Stimulated activated CD4-positive, alpha-beta T cell treated with anti-CD3 and anti-CD28 coated beads, Interleukin-15, amount 100 ng/mL, for 24 hours (primary cell): ENCODE results near the gene CHST5.

ENCODE experiments used
- DNase-seq: peaks from one replicate; pipeline ENCODE4 v3.0.0-alpha.2; 2020

CHST5 gene

DNA sequence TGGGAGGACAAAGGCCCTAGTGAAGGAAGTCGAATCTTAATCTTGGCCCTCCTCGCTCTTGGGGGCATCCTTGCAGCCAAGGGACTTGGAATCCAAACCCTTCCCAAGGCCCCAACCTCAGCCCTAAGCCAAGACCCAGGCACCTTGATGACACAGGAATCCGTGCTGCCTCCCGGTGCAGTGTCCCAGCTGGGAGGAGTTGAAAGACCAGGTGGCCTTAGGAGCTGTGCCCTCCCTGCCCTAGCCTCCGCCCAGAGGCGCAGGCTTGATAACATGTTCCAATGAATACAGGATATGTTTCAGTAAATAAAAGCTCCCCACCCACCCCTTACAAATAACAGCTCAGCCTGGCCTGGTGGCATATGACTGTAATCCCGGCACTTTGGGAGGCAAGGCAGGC, at the start of gene CHST5:
Gene CHST5, minus strand, starts transcription at position 208 of the 400 bp plus-strand sequence. CDS start 5,724 bp downstream, outside the sequence.
- DNase-seq, result no peak

- no peak for DNase-seq
Measured at GRCh38 chr16:75584108-75584507, 48.2 kb upstream of the CHST5 start.

DNA sequence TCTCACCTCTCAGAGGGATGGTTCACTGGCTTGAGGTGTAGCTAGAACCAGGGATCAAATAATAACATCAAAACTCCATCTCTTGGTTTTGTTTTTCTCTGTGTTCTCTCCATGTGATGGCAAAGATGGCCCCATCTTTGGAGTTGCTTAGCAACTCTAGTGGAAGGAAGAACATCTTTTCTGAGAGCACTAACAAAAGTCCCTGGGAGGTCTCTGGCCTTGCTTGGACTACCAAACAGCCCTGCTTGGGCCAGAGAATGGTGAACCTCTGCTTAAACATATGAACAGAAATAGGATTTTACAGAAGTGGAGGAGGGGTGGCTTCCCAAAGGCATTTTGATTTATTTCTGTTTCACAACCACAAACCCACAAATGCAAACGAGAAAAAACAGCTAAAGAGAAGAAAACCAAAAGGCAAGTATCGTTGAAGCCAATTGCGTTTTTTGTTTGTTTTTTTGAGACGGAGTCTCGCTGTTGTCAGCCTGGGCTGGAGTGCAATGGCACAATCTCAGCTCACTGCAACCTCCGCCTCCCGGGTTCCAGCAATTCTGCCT, 43.5 kb upstream of the CHST5 start:
- DNase-seq, result no peak

DNA sequence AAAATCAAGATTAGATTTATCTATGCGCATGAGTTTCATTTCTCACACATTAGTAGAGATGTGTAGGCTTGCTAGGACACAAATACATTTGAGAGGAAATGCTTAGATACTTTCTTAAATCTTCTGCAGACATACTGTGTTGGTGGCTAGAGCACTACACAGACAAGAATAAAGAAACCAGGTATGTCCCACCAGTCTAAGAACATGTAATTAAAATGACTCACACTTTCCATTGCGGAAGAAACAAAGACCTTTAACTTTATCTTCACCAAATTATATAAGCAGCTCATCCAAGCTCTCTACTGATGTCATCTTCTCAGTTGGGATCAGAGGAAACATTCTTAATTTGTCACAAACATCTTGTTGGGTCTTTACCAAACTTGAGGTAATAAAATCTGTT, 42.8 kb upstream of the CHST5 start:
- no peak for DNase-seq

- no peak for DNase-seq
Measured at GRCh38 chr16:75578212-75578611, 42.3 kb upstream of the CHST5 start.

DNA sequence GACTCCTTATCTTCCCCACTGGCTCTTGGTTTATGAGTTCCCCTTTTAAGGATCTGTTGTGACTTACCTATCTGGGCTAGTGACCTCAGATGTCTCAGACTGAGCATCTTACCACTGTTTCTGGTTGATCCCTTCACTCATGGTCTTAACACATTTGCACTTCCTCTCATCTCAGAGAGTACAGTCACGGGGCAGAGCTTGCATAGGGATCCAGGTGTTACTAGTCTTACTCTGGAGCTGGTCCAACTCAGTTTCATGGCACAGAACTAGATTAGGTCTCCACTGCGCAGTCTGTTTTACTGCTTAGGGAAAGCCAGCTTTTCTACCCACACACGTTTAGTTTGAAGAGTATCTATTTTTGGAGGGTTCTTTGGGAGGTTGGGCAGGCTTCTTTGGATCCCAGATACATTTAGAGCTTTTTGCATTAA, 40.5 kb upstream of the CHST5 start:
- DNase-seq, result no peak

GRCh38 chr16:75575958-75576357, 40.0 kb upstream of the CHST5 start:
- no peak for DNase-seq

DNA sequence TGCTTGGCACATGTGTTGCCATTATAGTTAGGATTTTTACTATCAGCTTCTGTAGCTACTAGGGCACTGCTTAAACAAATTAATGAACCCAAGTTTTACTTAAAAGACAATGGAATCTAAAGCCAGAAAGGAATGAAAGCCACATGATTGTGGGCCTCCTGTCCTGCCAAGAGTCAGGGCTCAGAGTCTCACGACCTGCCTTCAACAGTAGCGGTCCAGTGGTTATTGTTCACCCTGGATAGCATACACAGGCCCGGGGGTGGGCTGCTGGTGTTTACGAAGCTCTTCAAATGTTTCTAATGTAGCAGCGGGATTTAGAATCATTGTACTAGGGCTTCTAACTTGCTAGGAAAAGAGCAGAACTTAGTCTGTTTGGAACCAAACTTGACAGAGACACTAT, 38.0 kb upstream of the CHST5 start:
- DNase-seq, result no peak

- DNase-seq, result no peak
Measured at GRCh38 chr16:75572864-75573542, 37.1 kb upstream of the CHST5 start.

DNA sequence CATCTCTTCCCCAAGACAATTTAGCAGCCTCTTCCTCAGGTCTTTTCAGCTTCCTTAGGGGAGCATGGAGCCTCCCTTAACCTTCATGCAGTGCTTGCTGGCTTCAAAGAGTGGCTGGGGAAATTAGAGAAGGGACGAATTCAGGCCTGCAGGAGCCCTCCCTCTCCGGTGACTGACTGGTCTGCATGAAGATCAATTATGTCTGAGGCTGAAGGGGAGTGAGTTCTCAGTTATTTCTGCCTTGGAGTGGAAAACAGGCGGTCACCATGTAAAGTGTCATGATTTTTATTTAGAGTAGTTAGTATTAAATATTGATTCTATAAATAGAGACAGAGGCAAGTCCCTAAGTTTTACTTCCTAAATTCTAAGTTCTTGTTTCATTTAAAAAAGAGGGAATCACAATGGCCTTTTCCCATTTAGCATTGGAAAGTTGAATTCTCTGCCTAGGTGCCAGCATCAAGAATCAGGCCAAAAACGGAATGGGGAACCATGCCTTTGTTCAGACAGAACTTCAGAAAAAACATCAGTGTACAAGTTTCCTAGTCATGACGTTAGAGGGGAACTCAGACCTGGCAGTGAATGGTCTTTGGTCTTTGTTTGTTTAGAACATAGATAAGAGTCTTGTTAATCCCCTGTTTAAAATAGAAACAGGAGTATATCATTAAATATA, 34.6 kb upstream of the CHST5 start:
- DNase-seq, result no peak

DNA sequence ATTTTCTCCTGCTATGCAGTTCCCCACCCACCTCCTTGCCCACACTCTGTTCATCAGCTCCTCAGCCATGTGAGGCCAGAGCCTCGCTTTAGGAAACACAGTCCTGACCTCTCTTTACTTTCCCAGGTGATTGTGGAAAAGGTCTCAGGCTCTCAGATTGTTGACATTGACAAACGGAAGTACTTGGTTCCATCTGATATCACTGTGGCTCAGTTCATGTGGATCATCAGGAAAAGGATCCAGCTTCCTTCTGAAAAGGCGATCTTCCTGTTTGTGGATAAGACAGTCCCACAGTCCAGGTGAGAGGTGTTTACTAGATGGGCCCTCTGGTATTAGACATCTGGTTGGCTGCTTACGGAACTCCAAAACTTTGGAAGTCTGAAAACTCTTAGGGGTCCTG, 32.0 kb upstream of the CHST5 start:
- no peak for DNase-seq

- peak; percentile 32 for DNase-seq
Measured at GRCh38 chr16:75566758-75567255, 30.9 kb upstream of the CHST5 start.

GRCh38 chr16:75566040-75566757, 30.3 kb upstream of the CHST5 start, which contains the start of gene GABARAPL2:
TSS of gene GABARAPL2 (plus strand) at chr16:75566379. CDS start at chr16:75566487, 108 bp downstream.
- DNase-seq, result peak; percentile 92

DNA sequence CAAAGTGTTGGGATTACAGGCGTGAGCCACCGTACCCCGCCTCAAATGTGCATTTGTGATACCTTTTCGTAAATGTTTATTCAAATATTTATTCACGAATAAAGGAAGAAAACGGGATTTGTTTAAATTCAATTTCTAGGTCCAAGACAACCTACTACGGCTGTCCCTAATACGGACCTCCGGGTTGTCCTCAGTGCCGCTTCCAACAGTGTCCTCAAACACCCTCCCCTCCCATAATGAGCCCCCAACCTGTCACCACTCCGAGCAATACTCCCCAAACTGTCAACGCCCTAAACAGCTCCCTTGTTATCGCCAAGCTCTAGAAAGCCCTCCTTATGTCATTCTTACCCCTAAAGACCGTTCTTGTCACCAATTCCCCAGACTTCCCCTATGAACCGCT, 29.7 kb upstream of the CHST5 start:
- no peak for DNase-seq

DNA sequence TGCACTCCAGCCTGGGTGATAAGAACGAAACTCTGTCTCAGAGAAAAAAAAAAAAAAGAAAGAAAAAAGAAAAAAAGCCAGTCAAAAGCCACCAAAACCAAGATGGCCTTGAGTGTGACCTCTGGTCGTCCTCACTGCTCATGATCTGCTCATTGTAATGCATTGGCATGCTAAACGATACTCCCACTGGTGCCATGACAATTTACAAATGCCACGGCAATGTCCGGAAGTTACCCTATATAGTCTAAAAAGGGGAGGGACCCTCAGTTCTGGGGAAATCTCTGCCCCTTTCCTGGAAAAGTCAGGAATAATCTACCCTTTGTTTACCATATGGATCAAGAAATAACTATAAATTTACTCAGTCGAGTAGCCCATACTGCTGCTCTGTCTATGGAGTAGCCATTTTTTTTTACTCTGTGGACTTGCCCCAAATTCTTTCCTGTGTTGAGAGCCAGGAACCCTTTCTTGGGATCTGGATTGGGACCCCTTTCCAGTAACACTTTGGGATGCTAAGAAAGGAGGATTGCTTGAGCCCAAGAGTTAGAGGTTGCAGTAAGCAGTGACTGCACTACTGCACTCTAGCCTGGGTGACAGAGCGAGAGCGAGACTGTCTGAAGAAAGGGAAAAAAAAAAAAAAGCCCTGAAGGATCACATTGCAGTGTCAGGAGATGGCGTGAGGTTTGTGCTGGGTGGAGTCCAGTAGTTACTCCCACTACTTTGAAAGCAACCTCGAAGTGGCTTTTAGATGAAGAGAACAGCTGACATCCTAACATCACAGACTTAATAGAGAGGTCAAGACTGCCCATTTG, 23.9 kb upstream of the CHST5 start:
- no peak for DNase-seq

DNA sequence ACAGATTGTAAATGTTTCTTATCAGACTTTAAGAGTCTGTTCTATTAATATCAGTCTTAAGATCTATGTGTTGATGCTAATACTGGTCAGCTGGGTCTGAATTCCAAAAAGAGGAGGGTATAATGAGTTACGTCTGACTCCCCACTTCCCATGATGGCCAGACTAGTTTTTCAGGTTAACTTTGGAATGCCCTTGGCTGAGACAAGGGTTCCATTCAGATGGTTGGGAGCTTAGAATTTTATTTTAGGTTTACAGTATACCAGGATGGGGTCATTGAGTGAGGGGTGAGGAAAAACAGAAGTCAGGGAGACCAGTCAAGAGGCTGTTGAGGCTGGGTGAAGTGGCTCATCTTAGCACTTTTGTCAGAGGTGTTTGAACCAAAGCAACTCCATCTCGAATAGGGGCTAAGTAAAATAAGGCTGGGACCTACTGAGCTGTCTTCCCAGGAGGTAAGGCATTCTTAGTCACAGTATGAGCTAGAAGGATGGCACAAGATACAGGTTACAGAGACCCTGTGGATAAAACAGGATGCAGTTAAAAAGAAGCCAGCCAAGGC, 23.0 kb upstream of the CHST5 start:
- no peak for DNase-seq

DNA sequence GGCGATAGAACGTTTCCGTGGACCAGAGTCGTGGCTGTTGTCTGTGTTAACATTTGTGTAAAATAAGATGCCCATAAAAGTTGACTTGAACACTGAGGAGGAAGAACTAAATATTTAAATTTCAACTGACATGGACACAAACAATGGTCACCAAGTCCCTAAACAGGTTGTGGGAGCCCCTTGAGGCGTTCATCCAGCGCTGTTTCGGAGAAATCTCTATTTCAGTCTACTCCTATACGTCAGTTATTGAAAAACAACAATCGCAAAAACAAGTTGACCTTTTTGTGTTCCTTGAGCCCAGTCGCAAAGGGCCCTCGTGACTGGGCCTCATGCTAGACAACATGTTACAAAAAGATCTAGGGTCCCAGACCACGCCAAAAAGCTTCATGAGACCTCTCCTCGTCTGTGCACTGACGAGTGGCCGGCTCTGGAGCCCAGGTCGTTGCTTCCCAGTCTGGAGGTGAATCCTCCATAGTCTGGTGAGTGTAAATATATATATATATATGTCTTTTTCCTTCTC, 20.6 kb upstream of the CHST5 start:
- DNase-seq, result no peak

DNA sequence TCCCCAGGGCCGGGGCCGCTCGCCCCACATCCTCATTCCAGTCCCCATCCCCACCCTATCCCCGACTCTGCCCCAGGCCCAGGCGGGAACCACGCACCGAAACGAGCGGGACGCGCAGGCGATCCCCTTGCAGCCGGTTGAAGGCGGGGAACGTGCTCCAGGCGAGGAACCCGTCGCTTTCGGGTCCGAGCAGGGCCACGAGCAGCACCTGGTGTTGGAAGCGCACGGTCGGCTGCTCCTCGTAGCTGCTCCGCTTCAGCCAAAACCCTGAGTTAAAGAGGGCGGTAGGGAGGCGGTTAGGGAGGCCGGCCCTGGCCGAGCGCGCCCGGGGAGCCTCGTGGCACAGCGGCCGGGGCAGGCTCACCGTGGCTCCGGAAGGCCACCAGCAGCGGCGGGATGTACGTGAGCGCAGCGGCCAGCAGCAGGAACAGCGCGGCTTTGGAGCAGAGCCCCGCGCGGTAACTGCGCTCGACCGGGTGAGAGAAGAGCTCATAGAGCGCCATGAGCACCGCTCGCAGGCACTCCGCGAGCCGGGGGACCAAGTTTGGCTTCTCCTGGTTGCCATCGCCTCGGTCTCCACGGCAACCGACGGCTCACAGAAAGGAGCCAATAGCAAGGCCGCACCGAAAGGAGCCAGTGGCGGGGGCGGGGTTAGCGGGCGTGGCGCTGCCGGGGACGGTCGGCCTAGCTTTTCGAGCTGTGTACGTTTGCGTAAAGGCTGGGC, 20.0 kb upstream of the CHST5 start, which contains the start of gene TMEM231:
Gene TMEM231, minus strand, starts transcription at position 546 of the 724 bp plus-strand sequence. Its CDS starts 43 bp downstream, at position 503.
- DNase-seq, result peak; percentile 99

DNA sequence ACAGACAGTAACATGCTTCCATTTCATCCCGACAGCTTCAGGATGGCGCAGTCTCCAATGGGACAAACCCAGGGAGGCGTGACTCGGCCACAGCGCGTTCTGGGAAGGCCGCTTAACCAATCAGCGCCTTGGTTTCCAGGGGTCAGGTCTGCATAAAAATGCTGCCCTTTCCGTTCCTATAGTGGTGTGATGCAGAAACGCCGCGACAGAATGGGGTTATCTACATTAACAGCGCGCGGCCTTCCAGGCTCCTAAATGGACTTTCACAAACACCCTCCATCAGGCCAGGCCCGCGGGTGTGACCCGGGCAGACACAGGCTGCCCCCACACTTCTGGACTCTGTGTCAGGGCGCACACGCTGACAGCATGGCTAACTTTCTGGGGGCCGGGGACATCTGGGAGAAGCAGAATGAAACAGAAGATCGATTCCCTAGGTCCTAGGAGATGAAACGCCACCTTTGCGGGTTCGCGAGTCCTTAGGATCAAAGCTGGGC, 19.4 kb upstream of the CHST5 start:
- peak; percentile 44 for DNase-seq

- no peak for DNase-seq
Measured at GRCh38 chr16:75552951-75553350, 17.0 kb upstream of the CHST5 start.

DNA sequence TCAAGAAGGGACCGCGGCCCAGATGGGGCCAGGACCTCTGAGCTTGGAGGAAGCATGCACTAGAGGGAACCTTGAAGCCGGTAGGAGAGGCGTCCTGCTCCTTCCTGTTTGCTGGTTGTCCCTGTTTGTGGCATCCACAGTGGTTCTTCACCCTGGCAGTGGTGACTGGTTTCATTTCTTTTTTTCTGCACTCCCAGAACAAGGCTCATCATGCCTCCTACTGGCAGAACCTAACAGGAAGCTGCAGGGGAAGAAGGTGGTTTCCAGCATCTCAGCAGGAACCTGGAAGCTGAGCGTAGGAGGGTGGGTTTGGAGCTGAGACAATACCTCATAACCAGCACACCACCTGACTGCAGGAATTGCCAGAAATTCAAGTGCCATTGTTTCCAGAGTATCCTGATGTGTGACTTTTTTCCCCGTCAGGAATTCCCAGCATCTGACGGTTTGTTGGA, 14.3 kb upstream of the CHST5 start:
- DNase-seq, result peak; percentile 41
